HEK293 (cell line): ENCODE results near the gene MATCAP1.

ENCODE experiments used
- CTCF ChIA-PET: fragments of 350-600 bp; formaldehyde crosslinking; extraction: SDS; loops from one replicate; lab custom pipeline; 2021; ENCODE audit warnings: antibody characterized with exemption; lab: Yijun Ruan, JAX
- POLR2A ChIA-PET: fragments of 300-600 bp; formaldehyde crosslinking; extraction: SDS; loops from one replicate; lab custom pipeline; 2020; ENCODE audit warnings: antibody characterized with exemption, inconsistent platforms; lab: Yijun Ruan, JAX
- H3K27ac ChIP-seq: fragments of 200-500 bp; sonication (Bioruptor generic); 2 replicates; pipeline ENCODE4 v1.5.1; 2014; ENCODE audit warnings: low read depth, low read length, control low read depth, inconsistent platforms; ENCODE audit errors: extremely low read depth
- H3K36me3 ChIP-seq, 2 experiments: fragments of 200-500 bp in 1 of 2; sonication (Bioruptor generic) in 1 of 2; 1 replicate in 1 of 2; 2 replicates in 1 of 2; pipeline ENCODE4 v1.5.1; 2014 to 2017; ENCODE audit warnings: inconsistent platforms in 2 of 2, low read length in 2 of 2; ENCODE audit not compliant: control insufficient read depth in 2 of 2, insufficient read depth in 1 of 2
- H3K4me1 ChIP-seq: fragments of 200-500 bp; sonication (Bioruptor generic); 2 replicates; pipeline ENCODE4 v1.5.1; 2014; ENCODE audit warnings: mild to moderate bottlenecking, low read length, inconsistent platforms; ENCODE audit not compliant: control insufficient read depth, insufficient read depth
- H3K4me3 ChIP-seq: 2 replicates; pipeline ENCODE4 v1.5.1; 2011; ENCODE audit warnings: low read depth, mild to moderate bottlenecking, control low read depth, low read length, moderate library complexity
- H3K9me3 ChIP-seq: fragments of 200-500 bp; sonication (Bioruptor generic); 2 replicates; pipeline ENCODE4 v1.5.1; 2014; ENCODE audit warnings: low read depth, low read length, inconsistent platforms; ENCODE audit not compliant: control insufficient read depth, insufficient read depth
- CTCF ChIP-seq: fragments of 450-650 bp; formaldehyde crosslinking; IDR thresholded peaks from 2 replicates; pipeline ENCODE4 v1.5.1; 2016; ENCODE audit warnings: missing biosample characterization, missing genetic modification characterization
- GLIS2 ChIP-seq: fragments of 450-650 bp; formaldehyde crosslinking; IDR thresholded peaks from 2 replicates; pipeline ENCODE4 v1.5.1; 2016; ENCODE audit warnings: missing biosample characterization, missing genetic modification characterization
- KLF1 ChIP-seq: fragments of 450-650 bp; formaldehyde crosslinking; IDR thresholded peaks from 2 replicates; pipeline ENCODE4 v1.5.1; 2016; ENCODE audit warnings: missing biosample characterization, missing genetic modification characterization
- KLF16 ChIP-seq: fragments of 450-650 bp; formaldehyde crosslinking; IDR thresholded peaks from 2 replicates; pipeline ENCODE4 v1.5.1; 2017; ENCODE audit warnings: missing biosample characterization, missing genetic modification characterization
- KLF8 ChIP-seq: fragments of 450-650 bp; formaldehyde crosslinking; IDR thresholded peaks from 2 replicates; pipeline ENCODE4 v1.5.1; 2016; ENCODE audit warnings: missing biosample characterization, missing genetic modification characterization
- OSR2 ChIP-seq: fragments of 450-650 bp; formaldehyde crosslinking; IDR thresholded peaks from 2 replicates; pipeline ENCODE4 v1.5.1; 2016; ENCODE audit warnings: missing biosample characterization, missing genetic modification characterization
- PATZ1 ChIP-seq: fragments of 450-650 bp; formaldehyde crosslinking; IDR thresholded peaks from 2 replicates; pipeline ENCODE4 v1.5.1; 2016; ENCODE audit warnings: missing biosample characterization, missing genetic modification characterization
- TCF7L2 ChIP-seq: IDR thresholded peaks from 2 replicates; pipeline ENCODE4 v1.6.1; 2011; ENCODE audit warnings: low read depth, mild to moderate bottlenecking, inconsistent platforms, low read length, moderate library complexity, borderline replicate concordance
- YY1 ChIP-seq: fragments of 450-650 bp; formaldehyde crosslinking; IDR thresholded peaks from 2 replicates; pipeline ENCODE4 v1.5.1; 2018; ENCODE audit warnings: missing biosample characterization, missing genetic modification characterization
- ZIC2 ChIP-seq: fragments of 450-650 bp; formaldehyde crosslinking; IDR thresholded peaks from 2 replicates; pipeline ENCODE4 v1.5.1; 2016; ENCODE audit warnings: missing biosample characterization, missing genetic modification characterization
- ZNF10 ChIP-seq: fragments of 450-650 bp; formaldehyde crosslinking; IDR thresholded peaks from 2 replicates; pipeline ENCODE4 v1.5.1; 2017; ENCODE audit warnings: missing biosample characterization, missing genetic modification characterization
- ZNF175 ChIP-seq: fragments of 450-650 bp; formaldehyde crosslinking; IDR thresholded peaks from 2 replicates; pipeline ENCODE4 v1.5.1; 2016; ENCODE audit warnings: missing biosample characterization, missing genetic modification characterization
- ZNF214 ChIP-seq: fragments of 450-650 bp; formaldehyde crosslinking; IDR thresholded peaks from 2 replicates; pipeline ENCODE4 v1.5.1; 2017; ENCODE audit warnings: missing biosample characterization, mild to moderate bottlenecking, missing genetic modification characterization, borderline replicate concordance
- ZNF280D ChIP-seq: fragments of 450-650 bp; formaldehyde crosslinking; IDR thresholded peaks from 2 replicates; pipeline ENCODE4 v1.5.1; 2016; ENCODE audit warnings: missing biosample characterization, missing genetic modification characterization
- ZNF354C ChIP-seq: fragments of 450-650 bp; formaldehyde crosslinking; IDR thresholded peaks from 2 replicates; pipeline ENCODE4 v1.5.1; 2016; ENCODE audit warnings: missing biosample characterization, missing genetic modification characterization, low read depth, borderline replicate concordance
- ZNF513 ChIP-seq: fragments of 450-650 bp; IDR thresholded peaks from 2 replicates; pipeline ENCODE4 v1.5.1; 2018; ENCODE audit warnings: missing biosample characterization, missing genetic modification characterization
- ZNF596 ChIP-seq: fragments of 450-650 bp; IDR thresholded peaks from 2 replicates; pipeline ENCODE4 v1.5.0; 2018; ENCODE audit warnings: missing biosample characterization, mild to moderate bottlenecking, missing genetic modification characterization, moderate library complexity
- ZNF600 ChIP-seq: fragments of 450-650 bp; formaldehyde crosslinking; IDR thresholded peaks from 2 replicates; pipeline ENCODE4 v1.5.1; 2016; ENCODE audit warnings: missing biosample characterization, missing genetic modification characterization
- ZNF658 ChIP-seq: fragments of 450-650 bp; formaldehyde crosslinking; IDR thresholded peaks from 2 replicates; pipeline ENCODE4; 2016; ENCODE audit warnings: missing biosample characterization, missing genetic modification characterization
- ZNF768 ChIP-seq: fragments of 450-650 bp; formaldehyde crosslinking; IDR thresholded peaks from 2 replicates; pipeline ENCODE4 v1.5.1; 2018; ENCODE audit warnings: missing biosample characterization, mild to moderate bottlenecking, missing genetic modification characterization
- ZNF791 ChIP-seq: fragments of 450-650 bp; formaldehyde crosslinking; IDR thresholded peaks from 2 replicates; pipeline ENCODE4 v1.5.1; 2016; ENCODE audit warnings: missing biosample characterization, missing genetic modification characterization

MATCAP1 gene

DNA sequence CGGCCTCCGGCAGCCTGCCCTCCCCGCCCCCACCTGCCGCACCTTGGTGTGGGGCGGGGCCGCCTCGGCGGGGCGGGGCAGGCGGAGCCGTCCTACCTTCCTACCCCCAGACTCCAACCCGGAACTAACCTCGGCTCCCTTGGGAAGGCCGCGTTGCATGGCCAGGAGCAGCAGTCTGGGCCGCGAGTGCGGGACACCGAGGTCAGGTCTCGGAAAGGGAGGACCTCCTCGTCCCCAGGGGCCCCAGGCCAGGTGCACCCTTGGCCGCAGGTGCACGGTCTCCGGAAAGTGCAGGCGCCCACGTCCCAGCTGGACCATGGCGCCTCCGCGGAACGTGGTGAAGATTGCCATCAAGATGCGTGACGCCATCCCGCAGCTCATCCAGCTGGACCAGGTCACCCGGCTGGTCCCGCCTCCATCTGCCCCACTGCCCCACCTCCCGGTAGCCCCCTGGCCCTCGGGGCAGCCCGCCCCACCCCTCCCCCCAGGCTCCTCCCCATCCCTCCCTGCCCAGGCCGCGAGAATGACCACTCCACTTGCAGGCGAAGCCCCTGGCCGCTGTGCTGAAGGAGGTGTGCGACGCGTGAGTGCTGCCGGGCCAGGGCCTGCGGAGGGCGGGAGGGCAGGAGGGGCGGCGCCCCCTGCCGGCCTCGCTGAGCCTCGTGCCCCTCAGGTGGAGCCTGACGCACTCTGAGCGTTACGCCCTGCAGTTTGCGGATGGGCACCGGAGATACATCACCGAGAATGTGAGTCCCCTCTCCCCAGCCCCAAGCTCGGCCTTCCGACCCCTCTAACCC lies 15.4 kb upstream of the MATCAP1 start, which contains the start of gene ELMO3:
Gene ELMO3, plus strand, starts transcription at position 121 of the 797 bp plus-strand sequence. Its CDS starts 196 bp downstream, at position 317.
- Histone ChIP-seq H3K4me1 (no peaks in the 10 kb centered on the region), H3K4me3 (no peak within 1 kb of the TSS), H3K9me3 (no peaks in the 10 kb centered on the region), H3K27ac (no peak within 1 kb of the TSS), H3K36me3 (peaks cover 7 to 89% of the 10 kb centered on the region in 2 experiments; a peak in 2 of 3 replicates)
- POLR2A ChIA-PET, result interaction anchor here (0.6 to 2.1 kb wide), 5 partner anchors 8 to 87 kb away, joined by 3 to 11 read pairs (median 3); partner anchors contain the start of gene TMEM208
- CTCF ChIA-PET, result interaction anchor here (0.7 to 2.2 kb wide), 3 partner anchors 9 to 26 kb away, joined by 3 to 7 read pairs (median 4); no protein-coding TSS in a partner anchor
- TF ChIP-seq ZNF280D (tag by site-specific recombination) (no peak), KLF1 (tag by site-specific recombination) (peak; percentile 59), TCF7L2 (no peak), ZNF513 (tag by site-specific recombination) (no peak), ZNF791 (no peak), KLF8 (tag by site-specific recombination) (peak; percentile 59; the same call in 1 of the 2 replicates), OSR2 (no peak)
- TF ChIP-seq, all 188 proteins: peak for 2

- Histone ChIP-seq H3K27ac (no peak overlapping the region), H3K4me3 (no peak overlapping the region), H3K4me1 (peaks cover 3% of the 10 kb centered on the region), H3K36me3 (peaks cover 7 to 89% of the 10 kb centered on the region in 2 experiments; a peak in 2 of 3 replicates), H3K9me3 (no peaks in the 10 kb centered on the region)
- ChIA-PET CTCF (interaction anchor here (0.5 to 2.2 kb wide), 10 partner anchors 10 to 265 kb away, joined by 3 to 10 read pairs (median 3); partner anchors contain the start of gene MATCAP1), POLR2A (interaction anchor here (0.6 to 2.1 kb wide), 12 partner anchors 9 to 237 kb away, joined by 3 to 11 read pairs (median 3); partner anchors contain the start of genes CES3 and TMEM208)
- TF ChIP-seq ZIC2, result 0 out of 2 replicates have a peak, but pooled peaks have one; percentile 7
- peak; percentile 71 for TF ChIP-seq ZNF600 (tag by site-specific recombination)
- TF ChIP-seq ZNF658 (tag by site-specific recombination), result no peak
- TF ChIP-seq GLIS2 (tag by site-specific recombination), result peak; percentile 16; the same call in 1 of the 2 replicates
- TF ChIP-seq YY1 (tag by site-specific recombination), result no peak
- 0 out of 2 replicates have a peak, but pooled peaks have one; percentile 8 for TF ChIP-seq ZNF10 (tag by site-specific recombination)
- TF ChIP-seq PATZ1 (tag by site-specific recombination), result peak; percentile 25; the same call in 1 of the 2 replicates
- TF ChIP-seq ZNF354C (tag by site-specific recombination), result no peak
- no peak for TF ChIP-seq ZNF596 (tag by site-specific recombination)
- TF ChIP-seq KLF16 (tag by site-specific recombination), result 0 out of 2 replicates have a peak, but pooled peaks have one; percentile 20
- no peak for TF ChIP-seq ZNF768 (tag by site-specific recombination)
- peak; percentile 98 for TF ChIP-seq CTCF (tag by site-specific recombination)
- TF ChIP-seq ZNF175 (tag by site-specific recombination), result no peak
- no peak for TF ChIP-seq ZNF214 (tag by site-specific recombination)
These were observed 14.5 kb upstream of the MATCAP1 start for GRCh38 chr16:67198238-67198734.
